Stimulated activated CD4-positive, alpha-beta T cell treated with anti-CD3 and anti-CD28 coated beads, Interleukin-2, amount 100 ng/mL, for 4 hours (primary cell): ENCODE data around the gene NUP214.
"Not testable (repeated sequence)": the region's sequence is repeated elsewhere in the genome, so short reads cannot be mapped to it uniquely, and the experiment has no call there.

Experiments
- DNase-seq: peaks from one replicate; pipeline ENCODE4 v3.0.0-alpha.2; 2020; ENCODE audit warnings: low read depth

Gene NUP214

GRCh38 chr9:131259916-131260597 lies 134.7 kb downstream of the NUP214 start:
- no peak for DNase-seq

- no peak for DNase-seq
Observed at GRCh38 chr9:131260751-131261452, 135.5 kb downstream of the NUP214 start.

GRCh38 chr9:131262327-131263032 lies 137.1 kb downstream of the NUP214 start:
- no peak for DNase-seq

GRCh38 chr9:131263033-131263343 lies 137.6 kb downstream of the NUP214 start:
- DNase-seq, result not testable (repeated sequence)

- no peak for DNase-seq
Observed at GRCh38 chr9:131263701-131264100, 138.3 kb downstream of the NUP214 start.

- no peak for DNase-seq
Observed at GRCh38 chr9:131264231-131264630, 138.8 kb downstream of the NUP214 start.

- no peak for DNase-seq
Observed at GRCh38 chr9:131266266-131267229, 141.2 kb downstream of the NUP214 start.

- DNase-seq, result no peak
Observed at GRCh38 chr9:131270171-131271015, 145.0 kb downstream of the NUP214 start.

GRCh38 chr9:131271016-131271273 lies 145.6 kb downstream of the NUP214 start:
- not testable (repeated sequence) for DNase-seq

GRCh38 chr9:131271506-131271931 lies 146.1 kb downstream of the NUP214 start:
- DNase-seq, result no peak

GRCh38 chr9:131272212-131272611 lies 146.8 kb downstream of the NUP214 start:
- no peak for DNase-seq

GRCh38 chr9:131273146-131273855 lies 147.9 kb downstream of the NUP214 start:
- DNase-seq, result no peak

- DNase-seq, result no peak
Observed at GRCh38 chr9:131273856-131274673, 148.7 kb downstream of the NUP214 start.

- DNase-seq, result no peak
Observed at GRCh38 chr9:131274674-131275331, 149.4 kb downstream of the NUP214 start.

GRCh38 chr9:131275332-131276093 lies 150.1 kb downstream of the NUP214 start:
- no peak for DNase-seq

- DNase-seq, result no peak
Observed at GRCh38 chr9:131276094-131276888, 150.9 kb downstream of the NUP214 start, which contains the start of gene FAM78A. TSS of gene FAM78A (minus strand) at chr9:131276510. CDS start at chr9:131276179, 331 bp downstream.

- DNase-seq, result no peak
Observed at GRCh38 chr9:131276891-131277286, 151.5 kb downstream of the NUP214 start.
